Hepatocyte (in vitro differentiated cells): ENCODE data around the gene MTFP1. TPM values are rescaled to one million over a fixed set of nuclear protein-coding genes. Genes with fewer than 3 reads are reported as not detected.

Experiments
- DNase-seq: peaks from one replicate; pipeline ENCODE4 v3.0.0-alpha.2; 2016; ENCODE audit warnings: low spot score
- H2AFZ ChIP-seq: fragments of 200-600 bp; sonication (generic); 2 replicates; pipeline ENCODE4 v1.6.0; 2016; ENCODE audit warnings: antibody characterized with exemption, mild to moderate bottlenecking
- H3K27ac ChIP-seq: fragments of 200-600 bp; sonication (generic); 2 replicates; pipeline ENCODE4 v1.5.1; 2016; ENCODE audit warnings: mild to moderate bottlenecking
- H3K27me3 ChIP-seq: fragments of 200-600 bp; sonication (generic); 2 replicates; pipeline ENCODE4 v1.6.1; 2016
- H3K36me3 ChIP-seq: fragments of 200-600 bp; sonication (generic); replicated peaks from 2 replicates; pipeline ENCODE4 v1.5.1; 2016; ENCODE audit warnings: low read depth; ENCODE audit not compliant: insufficient read depth
- H3K4me1 ChIP-seq: fragments of 200-600 bp; sonication (generic); 2 replicates; pipeline ENCODE4 v1.5.1; 2016; ENCODE audit warnings: mild to moderate bottlenecking, moderate library complexity; ENCODE audit not compliant: insufficient read depth
- H3K4me2 ChIP-seq: fragments of 200-600 bp; sonication (generic); 2 replicates; pipeline ENCODE4 v1.6.0; 2016
- H3K4me3 ChIP-seq: fragments of 200-600 bp; sonication (generic); 2 replicates; pipeline ENCODE4 v1.5.1; 2016; ENCODE audit warnings: mild to moderate bottlenecking
- H3K79me2 ChIP-seq: fragments of 200-600 bp; sonication (generic); 2 replicates; pipeline ENCODE4 v1.6.0; 2017; ENCODE audit warnings: mild to moderate bottlenecking
- H3K9me2 ChIP-seq: fragments of 200-600 bp; sonication (generic); replicated peaks from 2 replicates; pipeline ENCODE4 v1.6.0; 2017; ENCODE audit warnings: mild to moderate bottlenecking; ENCODE audit not compliant: insufficient read depth
- H3K9me3 ChIP-seq: fragments of 200-600 bp; sonication (generic); 2 replicates; pipeline ENCODE4 v1.5.1; 2016; ENCODE audit warnings: low read depth, mild to moderate bottlenecking
- H4K20me1 ChIP-seq: fragments of 200-600 bp; sonication (generic); 2 replicates; pipeline ENCODE4 v1.6.0; 2016; ENCODE audit warnings: mild to moderate bottlenecking; ENCODE audit not compliant: insufficient read depth, poor library complexity, severe bottlenecking
- EZH2 ChIP-seq: fragments of 200-600 bp; sonication (generic); IDR thresholded peaks from 2 replicates; pipeline ENCODE4 v1.6.1; 2016; ENCODE audit warnings: antibody characterized with exemption, mild to moderate bottlenecking, borderline replicate concordance
- EZH2phosphoT487 ChIP-seq: fragments of 200-600 bp; sonication (generic); IDR thresholded peaks from one replicate; pipeline ENCODE4 v1.6.1; 2018; ENCODE audit warnings: antibody characterized with exemption, mild to moderate bottlenecking, low read depth, moderate library complexity; ENCODE audit not compliant: unreplicated experiment, severe bottlenecking
- WGBS: methylation state at CpG from one replicate; pipeline ENCODE4 v1.1.6; 2016; ENCODE audit warnings: low lambda C conversion rate; ENCODE audit errors: missing lambda C conversion rate; 5-methylcytosine and 5-hydroxymethylcytosine counted together
- polyA plus RNA-seq: library from polyadenylated mRNA; unstranded; fragments of >200 nt; fragmentation: Nextera tagmentation; extraction: Ambion mirVana; gene quantifications from 2 replicates; pipeline ENCODE4 v1.2.1, GENCODE V29; 2016
- total RNA-seq: library from RNA; depleted of rRNA; stranded (reverse); fragments of >200 nt; gene quantifications from 2 replicates; pipeline ENCODE4 v1.2.3, GENCODE V29; 2014
- TF ChIP-seq, protein P1 (sequence below): fragments of 200-600 bp; sonication (generic); IDR thresholded peaks from 2 replicates; pipeline ENCODE4 v1.5.1; 2016; ENCODE audit warnings: antibody characterized with exemption, mild to moderate bottlenecking; ENCODE audit not compliant: poor library complexity

The MTFP1 gene
- total and polyA plus RNA-seq, 2 experiments from 2014 or later: 16.3 to 22.3 TPM

GRCh38 chr22:30435674-30436126 is 10.1 kb downstream of the MTFP1 start:
- Histone ChIP-seq H3K27ac (no peak overlapping the region), H3K9me3 (no peaks in the 10 kb centered on the region), H3K4me1 (no peaks in the 10 kb centered on the region), H3K9me2 (no peaks in the 10 kb centered on the region), H3K4me2 (no peak overlapping the region), H3K4me3 (no peak overlapping the region), H3K27me3 (no peaks in the 10 kb centered on the region), H3K36me3 (no peaks in the 10 kb centered on the region), H3K79me2 (no peaks in the 10 kb centered on the region), H4K20me1 (no peaks in the 10 kb centered on the region), H2AFZ (no peak overlapping the region)
- no peak for TF ChIP-seq EZH2
- TF ChIP-seq, protein P1, sequence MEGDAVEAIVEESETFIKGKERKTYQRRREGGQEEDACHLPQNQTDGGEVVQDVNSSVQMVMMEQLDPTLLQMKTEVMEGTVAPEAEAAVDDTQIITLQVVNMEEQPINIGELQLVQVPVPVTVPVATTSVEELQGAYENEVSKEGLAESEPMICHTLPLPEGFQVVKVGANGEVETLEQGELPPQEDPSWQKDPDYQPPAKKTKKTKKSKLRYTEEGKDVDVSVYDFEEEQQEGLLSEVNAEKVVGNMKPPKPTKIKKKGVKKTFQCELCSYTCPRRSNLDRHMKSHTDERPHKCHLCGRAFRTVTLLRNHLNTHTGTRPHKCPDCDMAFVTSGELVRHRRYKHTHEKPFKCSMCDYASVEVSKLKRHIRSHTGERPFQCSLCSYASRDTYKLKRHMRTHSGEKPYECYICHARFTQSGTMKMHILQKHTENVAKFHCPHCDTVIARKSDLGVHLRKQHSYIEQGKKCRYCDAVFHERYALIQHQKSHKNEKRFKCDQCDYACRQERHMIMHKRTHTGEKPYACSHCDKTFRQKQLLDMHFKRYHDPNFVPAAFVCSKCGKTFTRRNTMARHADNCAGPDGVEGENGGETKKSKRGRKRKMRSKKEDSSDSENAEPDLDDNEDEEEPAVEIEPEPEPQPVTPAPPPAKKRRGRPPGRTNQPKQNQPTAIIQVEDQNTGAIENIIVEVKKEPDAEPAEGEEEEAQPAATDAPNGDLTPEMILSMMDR: no peak
- DNase-seq: no peak
- WGBS: 90% methylated on average over 6 of the region's 6 CpGs

DNA sequence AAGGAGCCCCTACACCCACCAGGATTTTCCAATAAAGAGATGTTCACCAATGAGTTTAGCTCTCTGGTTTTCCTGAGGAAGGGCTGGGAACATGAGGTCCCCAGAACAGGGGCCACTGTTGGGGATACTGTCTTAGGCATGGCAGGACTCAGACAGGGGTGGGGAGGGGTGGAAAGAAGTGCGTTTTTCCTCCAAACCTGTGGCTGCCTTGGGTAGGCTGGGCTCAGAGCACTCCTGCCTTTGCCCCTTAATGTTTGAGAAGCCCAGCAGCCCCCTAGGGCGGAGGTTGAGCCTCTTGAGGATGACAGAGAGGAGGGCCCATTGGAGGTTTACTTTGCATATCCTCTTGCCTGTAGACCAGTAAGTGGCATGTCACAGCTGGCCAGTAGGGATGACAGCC is 10.6 kb downstream of the MTFP1 start:
- no peaks in the 10 kb centered on the region for H3K79me2 ChIP-seq
- H2AFZ ChIP-seq: no peak overlapping the region
- no peaks in the 10 kb centered on the region for H3K4me1 ChIP-seq
- H3K4me2 ChIP-seq: no peak overlapping the region
- H3K4me3 ChIP-seq: no peak overlapping the region
- H4K20me1 ChIP-seq: no peaks in the 10 kb centered on the region
- WGBS: 100% methylated on average over 2 of the region's 2 CpGs
- TF ChIP-seq EZH2 (no peak), EZH2phosphoT487 (no peak)
- TF ChIP-seq, protein P1: no peak
- H3K9me2 ChIP-seq: no peaks in the 10 kb centered on the region
- H3K36me3 ChIP-seq: no peaks in the 10 kb centered on the region
- no peak overlapping the region for H3K27ac ChIP-seq
- no peak for DNase-seq
- H3K9me3 ChIP-seq: no peaks in the 10 kb centered on the region
- H3K27me3 ChIP-seq: no peaks in the 10 kb centered on the region

- TF ChIP-seq EZH2phosphoT487 (no peak), EZH2 (no peak)
- TF ChIP-seq, protein P1: no peak
- Histone ChIP-seq H3K4me1 (no peaks in the 10 kb centered on the region), H3K9me3 (no peaks in the 10 kb centered on the region), H3K4me2 (no peak overlapping the region), H3K4me3 (no peak overlapping the region), H4K20me1 (no peaks in the 10 kb centered on the region), H3K79me2 (no peaks in the 10 kb centered on the region), H3K27me3 (no peaks in the 10 kb centered on the region), H3K27ac (no peak overlapping the region), H2AFZ (no peak overlapping the region), H3K36me3 (no peaks in the 10 kb centered on the region), H3K9me2 (no peaks in the 10 kb centered on the region)
- WGBS: 76% methylated on average over 3 of the region's 3 CpGs
- DNase-seq: no peak
Observed at GRCh38 chr22:30438559-30438958, 13.0 kb downstream of the MTFP1 start.

DNA sequence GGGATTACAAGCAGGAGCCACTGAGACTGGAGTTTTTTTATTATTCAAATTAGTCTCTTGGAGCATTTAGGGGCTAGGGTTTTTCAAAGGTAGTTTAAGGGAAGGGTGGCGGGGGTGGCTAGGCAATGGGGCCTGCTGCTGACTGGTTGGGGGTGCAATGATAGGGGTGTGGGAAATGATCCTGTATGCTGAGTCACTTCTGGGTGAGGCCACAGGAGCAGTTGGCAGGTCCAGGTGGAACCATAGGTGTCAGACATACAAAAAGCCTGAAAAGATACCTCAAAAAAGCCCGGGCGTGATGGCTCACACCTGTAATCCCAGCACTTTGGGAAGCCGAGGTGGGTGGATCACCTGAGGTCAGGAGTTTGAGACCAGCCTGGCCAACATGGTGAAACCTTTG is 13.7 kb downstream of the MTFP1 start:
- no peak overlapping the region for H3K27ac ChIP-seq
- no peak overlapping the region for H2AFZ ChIP-seq
- H3K27me3 ChIP-seq: no peaks in the 10 kb centered on the region
- TF ChIP-seq, protein P1: no peak
- TF ChIP-seq EZH2: no peak
- no peak for TF ChIP-seq EZH2phosphoT487
- H3K9me3 ChIP-seq: no peaks in the 10 kb centered on the region
- no peak for DNase-seq
- H3K9me2 ChIP-seq: no peaks in the 10 kb centered on the region
- no peak overlapping the region for H3K4me2 ChIP-seq
- no peaks in the 10 kb centered on the region for H3K36me3 ChIP-seq
- H4K20me1 ChIP-seq: no peaks in the 10 kb centered on the region
- H3K4me1 ChIP-seq: no peaks in the 10 kb centered on the region
- no peak overlapping the region for H3K4me3 ChIP-seq
- H3K79me2 ChIP-seq: no peaks in the 10 kb centered on the region
- WGBS: 87% methylated on average over 4 of the region's 4 CpGs
